Measurements from ENCODE around the gene APOO.

GRCh38 chrX:23788521-23788920, 119.2 kb downstream of the APOO start:
- TF ChIP-seq POLR2A (IDR thresholded peaks at IDR 0.05) = no peak
- TF ChIP-seq CTCF (IDR thresholded peaks at IDR 0.05 in 4 of 5, conservative IDR thresholded peaks at IDR 0.05 in 1 of 5) = no peak

Data from gastrocnemius medialis (tissue), 4 donors.